NB4 (cell line): ENCODE data around the gene GGT6.

Experiments
- CTCF ChIP-seq: IDR thresholded peaks from one replicate; pipeline ENCODE4 v1.5.1; 2012; ENCODE audit warnings: low read depth, low read length
- MAX ChIP-seq: IDR thresholded peaks from 2 replicates; pipeline ENCODE4 v1.6.1; 2011; ENCODE audit warnings: low read depth, low read length
- POLR2A ChIP-seq: IDR thresholded peaks from 2 replicates; pipeline ENCODE4 v1.6.1; 2011; ENCODE audit warnings: mild to moderate bottlenecking; ENCODE audit not compliant: insufficient read length; ENCODE audit errors: extremely low read depth

GRCh38 chr17:4584917-4585637 lies 24.7 kb upstream of the GGT6 start:
- TF ChIP-seq CTCF (no peak), POLR2A (no peak), MAX (no peak)
